ENCODE measurements around the gene MPI. TPM values are rescaled to one million over a fixed set of nuclear protein-coding genes. Genes with fewer than 3 reads are reported as not detected.
A peak's percentile ranks its signal among the peaks of the same experiment; 100 is the strongest.

The MPI gene
- total RNA-seq, 1 donor from 2014 or later: 25.9 TPM

- H3K4me3 ChIP-seq (ENCODE audit: insufficient read depth, low read depth, low read length): no peak overlapping the region
- Mint-ChIP-seq H3K27ac (ENCODE audit: unreplicated experiment) (no peak overlapping the region), H3K27me3 (ENCODE audit: low read depth, unreplicated experiment) (no peaks in the 10 kb centered on the region), H3K9me3 (ENCODE audit: unreplicated experiment) (peaks cover 4% of the 10 kb centered on the region), H3K4me1 (ENCODE audit: low read depth, unreplicated experiment) (peaks cover 25% of the 10 kb centered on the region), H3K4me3 (ENCODE audit: unreplicated experiment) (peak overlapping the region; percentile 40), H3K36me3 (ENCODE audit: low read depth, unreplicated experiment) (peaks cover 17% of the 10 kb centered on the region)
- FAIRE-seq (no peak), DNase-seq (ENCODE audit: low read depth) (peak; percentile 50)
- H2AFZ ChIP-seq (ENCODE audit: low read depth, low read length): no peak overlapping the region
- H3K27ac ChIP-seq (ENCODE audit: low read depth, low read length): peak overlapping the region; percentile 30
- TF ChIP-seq EZH2 (IDR thresholded peaks at IDR 0.05; ENCODE audit: insufficient read depth, low read length): no peak
- peaks cover 73% of the 10 kb centered on the region for H4K20me1 ChIP-seq (ENCODE audit: insufficient read depth, low read length)
- H3K79me2 ChIP-seq (ENCODE audit: insufficient read depth, low read length): peaks cover 57% of the 10 kb centered on the region
- peaks cover 13% of the 10 kb centered on the region for H3K4me1 ChIP-seq (ENCODE audit: insufficient read depth, low read length)
- H3K27me3 ChIP-seq (ENCODE audit: insufficient read depth, low read length): no peaks in the 10 kb centered on the region
- H3K36me3 ChIP-seq (ENCODE audit: insufficient read depth, low read length): no peaks in the 10 kb centered on the region
- H3K4me2 ChIP-seq (ENCODE audit: low read length): peak overlapping the region; percentile 33
- H3K9me3 ChIP-seq (ENCODE audit: insufficient read depth, low read depth, low read length): no peaks in the 10 kb centered on the region
- H3K9ac ChIP-seq (ENCODE audit: low read length): peak overlapping the region; percentile 42
Observed at GRCh38 chr15:74863239-74864056, 26.4 kb upstream of the MPI start.

GRCh38 chr15:74864296-74864695 is 25.5 kb upstream of the MPI start:
- peaks cover 28% of the 10 kb centered on the region for H3K4me1 Mint-ChIP-seq (ENCODE audit: low read depth, unreplicated experiment)
- Histone ChIP-seq H3K4me1 (ENCODE audit: insufficient read depth, low read length) (peaks cover 13% of the 10 kb centered on the region), H2AFZ (ENCODE audit: low read depth, low read length) (no peak overlapping the region), H3K4me2 (ENCODE audit: low read length) (no peak overlapping the region), H3K27ac (ENCODE audit: low read depth, low read length) (no peak overlapping the region), H4K20me1 (ENCODE audit: insufficient read depth, low read length) (peaks cover 74% of the 10 kb centered on the region), H3K9me3 (ENCODE audit: insufficient read depth, low read depth, low read length) (no peaks in the 10 kb centered on the region), H3K79me2 (ENCODE audit: insufficient read depth, low read length) (peaks cover 60% of the 10 kb centered on the region), H3K27me3 (ENCODE audit: insufficient read depth, low read length) (no peaks in the 10 kb centered on the region), H3K36me3 (ENCODE audit: insufficient read depth, low read length) (no peaks in the 10 kb centered on the region), H3K4me3 (ENCODE audit: insufficient read depth, low read depth, low read length) (no peak overlapping the region), H3K9ac (ENCODE audit: low read length) (no peak overlapping the region)
- no peak overlapping the region for H3K27ac Mint-ChIP-seq (ENCODE audit: unreplicated experiment)
- peaks cover 4% of the 10 kb centered on the region for H3K9me3 Mint-ChIP-seq (ENCODE audit: unreplicated experiment)
- no peak for FAIRE-seq
- no peaks in the 10 kb centered on the region for H3K27me3 Mint-ChIP-seq (ENCODE audit: low read depth, unreplicated experiment)
- no peak for DNase-seq (ENCODE audit: low read depth)
- TF ChIP-seq EZH2 (IDR thresholded peaks at IDR 0.05; ENCODE audit: insufficient read depth, low read length) (no peak), CTCF (IDR thresholded peaks at IDR 0.05; ENCODE audit: insufficient read depth, low read depth, low read length) (no peak)
- H3K36me3 Mint-ChIP-seq (ENCODE audit: low read depth, unreplicated experiment): peaks cover 16% of the 10 kb centered on the region
- no peak overlapping the region for H3K4me3 Mint-ChIP-seq (ENCODE audit: unreplicated experiment)

GRCh38 chr15:74865316-74865715 is 24.5 kb upstream of the MPI start:
- no peaks in the 10 kb centered on the region for H3K27me3 ChIP-seq (ENCODE audit: insufficient read depth, low read length)
- H3K36me3 ChIP-seq (ENCODE audit: insufficient read depth, low read length): no peaks in the 10 kb centered on the region
- peaks cover 13% of the 10 kb centered on the region for H3K4me1 ChIP-seq (ENCODE audit: insufficient read depth, low read length)
- no peak overlapping the region for H3K4me2 ChIP-seq (ENCODE audit: low read length)
- H3K9me3 Mint-ChIP-seq (ENCODE audit: unreplicated experiment): peaks cover 4% of the 10 kb centered on the region
- DNase-seq (ENCODE audit: low read depth) (no peak), FAIRE-seq (no peak)
- H3K27ac ChIP-seq (ENCODE audit: low read depth, low read length): no peak overlapping the region
- H3K9ac ChIP-seq (ENCODE audit: low read length): no peak overlapping the region
- no peak for TF ChIP-seq CTCF (IDR thresholded peaks at IDR 0.05; ENCODE audit: insufficient read depth, low read depth, low read length)
- no peak for TF ChIP-seq EZH2 (IDR thresholded peaks at IDR 0.05; ENCODE audit: insufficient read depth, low read length)
- peaks cover 64% of the 10 kb centered on the region for H3K79me2 ChIP-seq (ENCODE audit: insufficient read depth, low read length)
- no peaks in the 10 kb centered on the region for H3K9me3 ChIP-seq (ENCODE audit: insufficient read depth, low read depth, low read length)
- H2AFZ ChIP-seq (ENCODE audit: low read depth, low read length): no peak overlapping the region
- H4K20me1 ChIP-seq (ENCODE audit: insufficient read depth, low read length): peaks cover 75% of the 10 kb centered on the region
- H3K4me1 Mint-ChIP-seq (ENCODE audit: low read depth, unreplicated experiment): peaks cover 38% of the 10 kb centered on the region
- H3K27ac Mint-ChIP-seq (ENCODE audit: unreplicated experiment): peak overlapping the region; percentile 48
- no peaks in the 10 kb centered on the region for H3K27me3 Mint-ChIP-seq (ENCODE audit: low read depth, unreplicated experiment)
- H3K4me3 ChIP-seq (ENCODE audit: insufficient read depth, low read depth, low read length): no peak overlapping the region
- H3K36me3 Mint-ChIP-seq (ENCODE audit: low read depth, unreplicated experiment): peaks cover 16% of the 10 kb centered on the region
- H3K4me3 Mint-ChIP-seq (ENCODE audit: unreplicated experiment): no peak overlapping the region

All from astrocyte (in vitro differentiated cells and primary cell).